NAMALWA (cell line): ENCODE measurements around the gene TTC22.

Source experiments
- DNase-seq: peaks from one replicate; pipeline ENCODE4 v3.0.0-alpha.2; 2015; ENCODE audit warnings: low spot score

TTC22 gene

GRCh38 chr1:54751426-54751825 lies 49.7 kb downstream of the TTC22 start:
- DNase-seq = no peak

GRCh38 chr1:54750596-54750995 lies 50.5 kb downstream of the TTC22 start:
- no peak for DNase-seq

DNA sequence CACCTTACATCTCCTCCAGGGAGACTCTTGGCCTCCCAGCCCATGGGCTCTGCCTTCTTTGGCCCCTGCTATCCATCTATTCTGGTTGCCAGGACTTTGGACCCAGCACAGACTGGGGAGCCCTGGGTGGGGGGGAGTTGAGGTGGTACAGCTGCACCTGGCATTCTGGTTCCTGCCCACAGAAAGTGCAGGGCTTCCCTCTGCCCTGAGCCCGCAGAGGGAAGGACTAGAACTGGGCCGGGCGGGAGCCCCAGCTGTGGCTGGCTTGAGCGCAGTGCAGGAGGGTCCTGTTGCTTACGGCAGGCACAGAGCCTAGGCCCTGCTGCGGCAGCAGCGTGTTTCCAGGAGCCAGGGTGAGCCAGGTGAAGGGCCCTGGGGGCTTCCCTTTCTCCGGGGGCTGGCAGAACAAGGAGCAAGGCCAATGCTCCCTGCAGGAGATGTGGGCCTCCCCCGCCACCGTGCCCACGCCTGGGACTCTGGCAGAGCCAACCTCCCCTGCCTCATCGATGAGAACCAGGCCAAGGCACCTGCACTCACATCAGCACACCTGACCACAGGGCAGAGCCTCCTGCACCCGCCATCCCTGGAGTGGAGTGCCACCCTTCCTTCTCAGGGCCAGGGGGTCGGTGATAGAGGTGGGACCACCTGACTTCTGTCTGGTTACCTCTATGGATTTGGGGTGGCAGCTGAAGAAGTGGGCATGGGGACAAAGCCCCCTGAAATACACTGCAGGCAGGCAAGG lies 52.9 kb downstream of the TTC22 start:
- DNase-seq = no peak

DNA sequence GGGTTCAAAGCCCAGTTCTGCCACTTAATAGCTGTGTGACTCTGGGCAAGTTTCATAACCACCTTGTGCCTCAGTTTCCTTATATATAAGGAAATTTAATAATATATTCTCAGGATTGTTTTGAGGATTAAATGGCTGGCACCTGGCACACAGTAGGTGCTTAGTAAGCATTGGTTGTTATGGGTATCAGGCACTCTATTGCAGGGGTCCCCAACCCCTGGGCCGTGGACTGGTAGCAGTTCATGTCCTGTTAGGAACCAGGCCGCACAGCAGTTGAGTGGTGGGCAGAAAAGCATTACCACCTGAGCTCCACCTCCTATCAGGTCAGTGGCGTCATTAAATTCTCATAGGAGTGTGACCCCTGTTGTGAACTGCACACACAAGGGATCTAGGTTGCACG lies 55.3 kb downstream of the TTC22 start:
- no peak for DNase-seq

DNA sequence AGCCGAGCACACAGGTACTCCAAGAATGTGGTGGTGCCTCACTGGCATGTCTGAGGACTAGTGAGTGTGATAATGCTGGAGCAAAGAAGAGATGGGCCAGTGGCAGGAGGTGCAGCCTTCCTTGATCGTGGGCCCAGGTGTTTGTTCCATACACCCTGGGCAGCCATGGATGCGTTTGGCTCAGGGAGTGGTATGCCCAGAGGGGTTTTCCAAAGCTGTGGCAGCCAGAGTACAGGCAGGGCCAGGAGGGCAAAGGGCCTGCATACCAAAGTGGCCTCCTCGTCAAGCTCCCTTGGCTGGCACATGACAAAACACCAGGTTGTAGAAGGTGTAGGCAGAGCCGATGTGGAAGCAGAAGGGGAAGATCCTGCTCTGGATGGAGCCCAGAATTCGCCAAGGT lies 55.8 kb downstream of the TTC22 start:
- no peak for DNase-seq

GRCh38 chr1:54744696-54745095 lies 56.4 kb downstream of the TTC22 start:
- DNase-seq = no peak

GRCh38 chr1:54743416-54744226 lies 57.5 kb downstream of the TTC22 start:
- no peak for DNase-seq

- DNase-seq = no peak
These were observed 58.8 kb downstream of the TTC22 start for GRCh38 chr1:54742282-54742681.

GRCh38 chr1:54741531-54741930 lies 59.6 kb downstream of the TTC22 start:
- no peak for DNase-seq

DNA sequence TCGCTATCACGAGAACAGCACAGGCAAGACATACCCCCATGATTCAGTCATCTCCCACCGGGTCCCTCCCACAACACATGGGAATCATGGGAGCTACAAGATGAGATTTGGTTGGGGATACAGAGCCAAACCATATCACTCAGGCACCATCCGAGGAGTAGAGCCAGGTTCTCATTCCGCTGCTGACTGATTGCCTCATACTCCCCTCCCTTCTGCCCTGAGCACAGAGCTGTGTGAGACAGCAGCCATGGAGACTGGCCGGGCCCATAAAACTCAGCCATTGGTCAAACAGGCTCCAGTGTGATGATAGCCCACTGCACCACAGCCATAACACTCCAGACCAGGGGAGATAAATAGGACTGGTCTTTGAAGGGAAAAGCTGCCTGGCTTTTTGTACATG lies 62.9 kb downstream of the TTC22 start:
- no peak for DNase-seq

- DNase-seq = no peak
These were observed 64.4 kb downstream of the TTC22 start for GRCh38 chr1:54736685-54737084.
